ENCODE measurements around the gene ISYNA1.

The ISYNA1 gene

DNA sequence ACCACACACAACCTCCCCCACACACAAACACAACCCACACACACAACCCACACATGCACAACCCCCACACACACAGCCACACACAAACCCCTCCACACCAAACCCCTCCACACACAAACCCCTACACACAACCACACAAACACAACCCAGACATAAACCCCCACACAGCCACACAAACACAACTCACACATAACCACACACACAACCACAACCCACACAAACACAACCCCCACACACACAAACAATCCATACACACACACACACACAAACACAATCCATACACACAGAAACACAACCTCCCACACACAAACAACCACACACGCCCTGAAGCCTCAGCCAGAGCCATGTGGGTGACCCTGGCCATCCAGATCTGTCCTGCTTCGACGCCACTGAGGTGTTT, 30.0 kb upstream of the ISYNA1 start:
- no peak for DNase-seq (ENCODE audit: low spot score)

DNA sequence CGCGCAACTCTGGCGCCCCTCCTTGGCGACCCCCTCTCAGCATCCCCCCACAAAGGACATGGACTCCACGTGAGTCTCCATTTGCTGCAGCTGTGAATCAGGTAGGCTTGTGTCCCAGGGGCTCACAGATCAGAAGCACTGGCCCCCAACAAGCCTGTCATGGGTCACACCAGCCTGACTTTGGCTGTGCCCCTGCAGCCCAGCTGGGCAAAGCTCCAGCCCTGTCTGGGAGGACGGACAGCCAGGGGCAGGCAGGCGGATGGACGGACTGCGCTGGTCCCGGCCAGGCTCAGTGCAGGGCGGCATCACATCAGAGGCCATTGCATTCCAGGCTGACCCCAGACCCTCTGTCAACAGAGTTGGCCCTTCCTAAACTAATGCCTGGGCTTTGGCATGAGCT, 28.4 kb upstream of the ISYNA1 start:
- DNase-seq (ENCODE audit: low spot score) = no peak

DNA sequence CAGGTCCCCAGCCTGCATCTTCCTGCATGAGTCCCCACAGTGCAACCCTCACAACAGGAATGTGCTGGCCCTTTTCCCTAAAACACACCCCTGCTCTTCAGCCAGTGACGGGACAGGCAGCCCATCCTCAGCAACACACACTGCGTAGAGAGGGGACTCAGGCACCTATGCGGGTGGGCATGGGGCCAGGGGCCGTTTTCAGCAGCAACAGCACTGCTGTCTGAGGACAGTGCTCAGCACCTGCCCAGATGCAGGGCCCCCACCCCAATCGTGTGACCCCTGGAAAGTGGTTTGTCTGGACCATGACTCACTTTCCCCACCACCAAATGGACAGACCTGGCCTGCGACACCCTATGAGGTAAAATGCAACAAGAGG, 28.0 kb upstream of the ISYNA1 start:
- DNase-seq (ENCODE audit: low spot score) = no peak

DNA sequence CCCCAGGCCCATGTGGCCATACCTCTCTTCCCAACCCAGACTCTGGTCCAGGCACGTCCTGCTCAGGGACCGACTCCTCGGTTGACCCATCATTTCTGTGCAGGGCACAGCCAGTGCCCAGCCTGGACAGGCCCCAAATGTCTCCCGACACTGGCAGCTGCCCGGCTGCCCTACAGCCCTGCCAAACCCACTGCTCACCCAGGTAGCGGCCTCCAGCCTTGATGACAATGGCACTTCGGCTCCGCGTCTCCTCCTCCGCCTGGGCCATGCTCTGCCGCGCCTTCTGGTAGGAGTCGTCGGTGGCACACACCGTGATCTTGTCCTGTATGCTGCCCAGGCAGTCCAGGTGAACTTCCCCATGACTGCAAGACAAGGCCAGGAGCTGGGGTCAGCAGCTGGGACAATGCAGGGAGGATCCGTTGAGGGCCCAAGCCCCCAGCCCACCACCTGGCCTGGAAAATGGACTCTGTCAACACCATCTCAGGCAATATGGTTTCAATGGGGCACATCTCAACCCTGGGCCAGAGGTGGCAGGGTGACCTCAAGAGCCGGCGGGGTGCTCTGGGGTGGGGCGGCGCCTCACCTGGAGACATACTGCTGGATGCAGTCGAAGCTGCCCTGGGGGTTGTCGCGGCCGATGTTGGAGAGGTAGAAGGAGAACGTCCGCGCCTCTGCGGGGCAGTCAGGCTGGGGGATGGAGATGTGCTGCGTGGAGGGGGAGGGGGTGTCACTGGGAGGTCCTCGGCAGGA, 27.5 kb upstream of the ISYNA1 start:
- no peak for DNase-seq (ENCODE audit: low spot score)

DNA sequence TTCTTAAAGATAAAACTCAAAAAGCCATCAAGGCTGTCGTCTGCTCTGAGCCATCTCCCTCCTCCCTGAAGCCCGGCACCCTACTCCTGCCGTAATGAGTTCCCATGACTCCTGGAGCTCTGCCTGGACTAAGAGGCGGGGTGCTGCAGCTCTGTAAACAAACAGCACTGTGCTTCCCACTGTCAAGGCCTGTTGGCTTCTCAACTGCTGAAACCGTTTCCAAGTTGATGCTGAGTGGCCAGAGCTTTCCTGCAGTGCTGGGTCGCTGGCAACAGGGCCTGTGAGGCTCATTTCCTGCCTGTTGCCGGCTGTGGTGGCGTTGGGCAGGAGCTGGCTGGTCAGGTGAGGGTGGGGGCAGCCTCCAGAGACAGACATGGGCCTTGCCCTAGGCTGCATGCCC, 26.7 kb upstream of the ISYNA1 start:
- DNase-seq (ENCODE audit: low spot score) = no peak

DNA sequence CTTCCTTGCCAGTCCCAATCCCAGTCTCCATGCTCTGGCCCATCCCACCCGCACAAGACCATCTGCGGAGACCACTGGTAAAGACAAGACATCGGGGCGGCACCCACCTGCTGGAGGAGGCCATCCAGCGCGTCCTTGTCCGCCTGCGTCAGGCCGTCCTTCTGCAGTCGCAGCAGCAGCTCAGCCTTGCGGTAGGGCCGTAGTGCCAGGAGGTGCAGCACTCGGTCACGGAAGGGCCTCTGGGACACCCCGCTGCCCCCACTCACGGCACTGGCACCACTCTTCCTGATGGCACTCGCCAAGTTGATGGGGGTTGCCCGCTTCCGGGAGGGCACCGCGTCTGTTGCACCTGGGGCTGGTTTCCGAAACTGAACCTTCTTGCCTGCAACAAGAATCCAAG, 23.5 kb upstream of the ISYNA1 start:
- no peak for DNase-seq (ENCODE audit: low spot score)

DNA sequence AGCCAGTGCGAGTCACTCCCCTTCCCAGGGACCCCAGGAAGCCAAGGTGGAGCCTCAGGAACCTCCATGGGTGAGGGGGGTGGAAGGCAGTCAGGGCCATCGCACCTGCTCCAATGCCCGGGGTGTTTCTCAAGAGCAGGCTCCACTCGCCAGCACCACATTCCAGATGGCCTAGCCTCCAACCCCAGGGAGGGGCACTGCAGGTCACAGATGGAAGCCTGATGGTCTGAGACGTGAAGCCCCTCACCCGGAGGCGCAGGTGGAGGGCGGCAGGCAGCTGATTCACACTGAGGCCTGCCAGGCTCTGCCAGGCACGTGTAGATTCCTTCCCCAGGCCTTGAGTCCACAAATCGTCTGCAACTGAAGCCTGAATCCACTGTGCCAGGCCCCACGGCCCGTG, 23.0 kb upstream of the ISYNA1 start:
- DNase-seq (ENCODE audit: low spot score) = no peak

DNA sequence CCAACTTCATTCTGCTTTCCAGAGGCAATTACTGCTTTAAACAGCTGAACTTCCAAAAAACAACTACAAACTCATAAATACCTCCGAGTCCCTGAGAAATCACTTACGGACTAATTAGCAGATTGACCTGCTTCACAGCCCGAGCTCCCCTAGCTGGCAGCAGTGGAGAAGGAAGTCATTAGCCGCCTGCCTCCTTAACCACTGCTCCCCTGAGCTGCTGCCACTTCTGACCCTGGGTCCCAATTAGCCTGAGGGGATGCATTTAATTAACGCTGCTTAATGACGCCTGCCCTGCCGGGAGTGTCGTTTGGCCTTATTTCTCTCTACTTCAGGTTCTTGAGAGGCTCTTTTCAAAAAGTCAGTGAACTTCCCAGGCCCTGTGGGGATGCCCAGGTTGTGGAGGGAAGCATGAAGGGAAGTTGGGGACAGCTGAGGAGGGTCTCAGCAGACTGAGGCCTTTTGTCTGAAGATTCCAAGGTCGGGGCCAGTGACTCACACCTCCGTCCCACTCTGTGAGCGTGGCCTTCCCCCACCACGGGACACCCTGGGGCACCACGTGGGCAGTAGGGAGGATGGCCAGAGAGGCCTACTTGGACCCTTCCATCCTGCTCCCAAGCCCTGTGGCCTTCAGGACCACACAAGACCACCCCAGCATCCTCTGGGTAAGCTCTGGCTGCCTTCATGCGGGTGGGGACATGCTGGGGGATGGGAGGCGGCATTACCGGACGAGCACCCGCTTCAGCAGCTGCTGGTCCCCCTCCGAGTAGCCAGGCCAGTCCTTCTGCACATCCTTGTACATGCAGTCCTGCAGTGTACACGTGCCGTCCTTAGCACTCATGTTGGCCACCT, 19.8 kb upstream of the ISYNA1 start:
- no peak for DNase-seq (ENCODE audit: low spot score)

DNA sequence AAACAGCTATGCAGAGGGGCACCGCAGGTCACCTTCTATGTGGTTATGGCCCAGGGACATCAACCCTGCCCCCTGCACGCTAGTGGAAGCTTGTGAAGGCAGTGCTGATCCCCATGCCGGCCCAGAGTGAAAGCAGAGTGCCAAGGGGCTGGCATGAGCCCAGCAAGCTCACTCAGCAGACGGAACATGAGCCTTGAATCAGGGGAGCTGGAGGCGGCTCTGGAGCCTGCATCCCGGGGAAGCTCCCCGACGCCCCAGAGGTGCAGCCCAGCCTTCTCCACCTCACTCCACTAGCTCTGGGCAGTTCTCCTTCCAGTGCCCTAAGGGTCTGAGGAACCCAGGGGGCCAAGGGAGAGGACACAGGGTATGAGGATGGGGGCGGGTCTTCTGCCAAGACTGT, 19.0 kb upstream of the ISYNA1 start:
- DNase-seq (ENCODE audit: low spot score) = no peak

DNA sequence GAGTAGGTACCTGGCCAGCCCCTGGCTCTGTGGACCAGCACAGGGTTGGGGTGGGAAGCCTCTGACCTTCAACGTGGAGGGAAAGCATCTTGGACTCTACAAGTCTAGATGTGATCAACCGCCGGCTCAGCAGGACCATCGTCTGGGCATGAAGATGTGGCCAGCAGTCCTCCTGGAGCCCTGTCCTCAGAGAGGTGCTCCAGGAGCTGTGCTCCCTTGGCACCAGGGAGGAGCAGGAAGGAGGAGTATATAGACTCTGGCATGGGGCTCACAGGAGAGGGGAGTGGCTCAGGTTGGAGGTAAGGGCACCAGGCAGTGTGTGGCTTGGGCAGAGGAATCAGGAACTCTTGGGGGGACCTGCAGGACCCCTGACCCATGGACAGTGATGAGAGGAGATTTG, 18.3 kb upstream of the ISYNA1 start:
- DNase-seq (ENCODE audit: low spot score) = no peak

DNA sequence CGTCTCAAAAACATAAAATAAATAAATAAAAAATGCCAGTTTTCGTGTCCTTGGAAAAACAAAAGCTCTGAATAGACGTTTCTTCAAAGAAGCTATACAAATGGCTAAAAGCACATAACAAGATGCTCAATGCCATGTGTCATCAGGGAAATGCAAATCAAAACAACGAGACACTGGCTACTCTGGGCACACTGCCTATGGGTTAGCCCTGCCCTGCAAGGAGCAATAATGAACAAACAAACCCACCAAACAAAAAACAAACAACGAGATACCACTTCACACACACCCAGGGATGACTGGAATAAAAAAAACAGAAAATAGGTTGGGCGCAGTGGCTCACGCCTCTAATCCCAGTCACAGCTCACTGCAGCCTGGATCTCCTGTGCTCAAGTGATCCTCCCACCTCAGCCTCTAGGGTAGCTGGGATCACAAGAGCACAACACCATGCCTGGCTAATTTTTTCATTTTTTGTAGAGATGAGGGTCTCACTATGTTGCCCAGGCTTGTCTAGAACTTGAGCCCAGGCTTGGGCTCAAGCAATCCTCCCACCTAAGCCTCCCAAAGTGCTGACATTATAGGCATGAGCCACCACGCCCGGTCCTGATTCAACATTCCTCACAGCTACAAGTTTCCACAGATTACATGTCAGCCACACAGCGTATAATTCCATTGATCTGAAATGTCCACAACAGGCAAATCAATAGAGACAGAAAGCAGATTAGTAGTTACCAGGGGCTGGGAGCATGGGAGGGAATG, 15.5 kb upstream of the ISYNA1 start:
- no peak for DNase-seq (ENCODE audit: low spot score)

DNA sequence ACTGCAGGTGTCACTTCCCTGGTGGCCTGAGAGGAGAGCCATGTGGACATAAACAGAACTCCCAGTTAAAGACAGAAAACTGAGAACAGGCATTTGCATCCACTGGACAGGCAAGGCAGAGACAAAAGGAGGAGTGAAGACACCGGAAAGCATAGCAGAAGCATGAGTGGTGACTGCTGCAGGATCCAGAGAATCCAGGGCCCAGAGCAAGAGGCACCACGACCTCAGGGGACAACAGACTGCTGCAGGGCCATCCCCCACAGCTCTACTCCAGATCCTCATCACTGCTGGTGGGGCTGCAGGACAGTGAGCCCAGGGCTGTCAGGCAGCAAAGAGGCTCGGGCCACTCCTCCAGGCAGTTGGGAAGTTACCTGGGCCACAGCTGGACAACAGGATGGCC, 14.5 kb upstream of the ISYNA1 start:
- DNase-seq (ENCODE audit: low spot score) = no peak

DNA sequence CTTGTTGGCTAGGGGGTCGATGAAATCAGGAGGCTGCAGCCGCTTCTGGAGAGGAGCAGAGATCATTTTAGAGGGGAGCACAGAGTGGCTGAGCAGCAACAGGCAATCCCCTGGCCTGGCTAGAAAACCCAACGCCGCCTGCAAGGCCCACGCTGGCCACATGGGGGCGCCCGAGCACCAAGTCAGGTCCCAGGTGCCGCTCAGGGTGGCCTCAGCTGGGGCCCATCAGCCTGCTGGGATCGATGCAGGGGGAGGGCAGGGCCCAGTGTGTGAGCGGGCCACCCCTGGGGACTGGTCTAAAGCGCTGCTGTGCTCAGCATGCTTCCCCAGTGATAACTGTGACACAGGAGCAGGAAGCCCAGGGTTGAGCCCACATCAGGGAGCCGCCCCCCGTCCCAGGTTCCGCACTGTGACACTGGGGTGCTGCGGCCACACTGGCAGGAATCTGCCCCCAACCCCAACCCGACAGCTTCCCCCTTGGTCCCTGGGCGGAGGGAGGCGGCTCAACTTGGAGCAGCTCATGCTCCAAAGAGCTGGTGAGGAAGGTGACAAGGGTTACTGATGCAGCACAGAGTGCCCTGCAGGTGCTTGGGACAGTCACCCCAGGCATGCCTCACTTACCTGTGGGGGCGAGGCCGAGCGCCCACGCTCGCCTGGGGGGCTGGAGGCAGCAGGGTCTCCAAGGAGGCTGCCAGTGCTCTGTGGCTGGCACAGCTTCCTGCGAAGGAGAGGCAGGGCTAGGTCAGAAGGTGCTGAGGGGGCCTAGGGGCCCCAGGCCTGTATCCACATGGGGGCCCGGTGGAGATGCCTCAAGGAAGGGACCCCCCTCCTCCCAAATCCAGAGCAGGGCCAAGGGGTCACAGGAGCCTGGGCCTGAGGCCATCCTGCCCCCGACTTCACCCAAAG, 13.3 kb upstream of the ISYNA1 start:
- peak; percentile 89 for DNase-seq (ENCODE audit: low spot score)

DNA sequence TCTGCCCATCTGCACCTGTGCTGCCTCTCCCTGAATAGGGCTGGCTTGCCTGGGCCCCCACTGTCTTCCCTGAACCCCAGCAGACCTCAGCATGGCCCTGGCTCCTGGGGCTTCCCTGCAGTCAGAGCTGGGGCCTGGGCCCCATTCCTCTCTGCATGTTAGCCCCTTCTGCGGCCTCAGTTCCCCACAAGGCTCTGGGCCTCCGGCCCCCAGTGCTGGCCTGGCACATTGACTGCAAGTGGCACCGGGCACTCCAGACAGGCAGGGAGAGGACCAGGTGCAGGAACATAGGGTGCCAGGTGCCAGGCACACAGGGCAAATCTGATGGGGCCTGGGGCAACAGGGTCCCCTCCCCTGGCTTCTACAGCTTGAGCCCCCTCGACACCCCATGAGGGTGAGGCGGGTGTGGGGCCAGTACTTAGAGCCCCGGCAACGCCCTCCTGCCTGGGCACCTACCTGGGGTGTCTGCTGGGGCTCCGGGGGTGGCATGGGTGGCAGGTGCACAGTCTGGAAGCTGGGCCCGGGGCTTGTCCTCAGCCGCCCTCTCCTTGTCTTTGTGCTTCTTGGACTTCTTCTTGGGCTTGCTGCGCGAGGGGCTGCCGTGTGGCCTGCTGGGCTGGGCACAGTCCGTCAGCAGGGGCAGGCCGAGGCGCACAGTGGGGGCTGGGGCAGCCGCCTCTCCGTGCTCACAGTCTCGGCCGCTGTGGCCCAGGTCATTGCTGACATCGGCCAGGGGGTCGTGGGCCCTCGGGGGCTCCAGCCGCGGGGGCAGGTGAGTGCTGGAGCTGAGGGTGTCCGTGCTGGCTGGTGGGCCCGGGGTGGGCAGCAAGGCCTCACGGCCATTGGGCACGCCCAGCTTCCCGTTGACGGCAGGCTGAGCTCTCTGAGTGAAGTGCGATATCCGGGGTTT, 12.3 kb upstream of the ISYNA1 start:
- DNase-seq (ENCODE audit: low spot score) = no peak

DNA sequence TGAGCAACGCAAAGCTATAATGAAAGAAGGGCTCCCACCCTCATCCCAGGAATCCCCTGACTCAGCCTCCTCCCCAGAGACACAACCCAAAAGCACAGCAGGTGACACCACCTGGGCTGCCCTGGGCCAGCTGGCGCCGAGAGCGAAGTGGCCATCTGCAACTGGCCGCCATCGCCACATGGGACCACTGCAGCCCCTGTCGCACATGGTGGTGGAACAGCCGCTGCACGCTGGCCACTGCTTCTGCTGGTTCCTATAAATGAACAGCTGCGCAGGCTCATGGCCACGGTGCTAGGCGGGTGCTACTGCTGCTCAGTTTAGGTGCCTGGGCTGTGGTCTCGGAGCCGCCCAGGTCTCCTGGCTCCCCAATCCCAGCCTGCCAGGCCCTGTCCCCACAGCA, 11.6 kb upstream of the ISYNA1 start:
- no peak for DNase-seq (ENCODE audit: low spot score)

DNA sequence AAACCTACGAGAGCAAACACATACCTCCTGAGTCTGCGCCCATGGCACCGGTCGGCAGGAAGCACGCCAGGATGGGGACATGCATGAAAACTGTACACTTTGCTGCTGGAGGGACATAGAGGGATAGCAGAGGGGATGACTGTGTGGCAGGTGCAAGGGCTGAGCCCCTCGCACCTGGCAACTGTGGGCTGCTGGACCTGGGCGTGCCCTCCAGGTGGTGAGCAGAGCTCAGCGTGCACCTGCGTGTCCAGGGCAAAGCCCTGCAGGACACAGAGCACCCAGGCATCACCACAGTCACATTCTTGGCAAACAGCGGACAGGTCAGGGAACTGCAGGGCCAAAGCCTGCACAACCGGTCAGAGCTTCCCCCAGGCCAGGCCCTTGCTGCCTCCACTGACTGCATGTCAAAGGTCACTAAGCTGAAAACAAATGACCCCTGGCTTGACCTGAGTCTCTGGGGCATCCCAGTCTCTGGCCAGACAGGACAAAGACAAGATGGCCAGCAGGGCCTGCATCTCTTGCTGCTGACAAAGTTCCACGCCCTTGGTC, 9.0 kb upstream of the ISYNA1 start:
- DNase-seq (ENCODE audit: low spot score) = no peak

DNA sequence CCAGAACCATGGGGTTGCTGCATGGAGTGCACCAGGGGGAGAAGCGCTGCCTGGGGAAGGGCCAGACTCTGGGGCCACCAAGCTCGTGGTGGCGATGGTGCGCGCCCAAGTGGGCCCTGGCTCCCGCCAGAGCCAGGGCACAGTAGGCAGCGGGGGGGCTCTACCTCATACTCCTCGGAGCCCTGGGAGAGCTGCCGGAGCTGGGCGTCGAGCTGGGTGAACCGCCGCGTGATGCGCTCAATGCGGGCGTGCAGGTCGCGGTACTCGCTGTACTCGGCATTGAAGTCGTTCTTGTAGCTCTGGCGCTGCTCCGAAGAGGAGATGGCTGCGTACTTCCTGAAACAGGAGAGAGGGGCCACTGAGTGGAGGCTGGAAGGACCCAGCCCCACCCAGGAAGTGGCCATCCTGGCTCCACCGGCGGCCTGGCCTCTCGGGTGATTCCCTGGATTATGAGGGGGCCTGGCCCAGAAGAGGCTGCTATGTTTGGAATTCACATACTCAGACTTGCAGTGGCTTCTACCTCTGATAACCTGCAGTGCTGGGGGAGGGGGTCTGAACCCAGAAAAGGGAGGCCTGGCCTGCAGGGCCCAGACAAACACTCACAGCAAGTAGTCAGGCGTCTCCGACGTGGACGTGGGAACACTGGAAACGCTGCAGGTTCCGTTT, 8.3 kb upstream of the ISYNA1 start:
- no peak for DNase-seq (ENCODE audit: low spot score)

DNA sequence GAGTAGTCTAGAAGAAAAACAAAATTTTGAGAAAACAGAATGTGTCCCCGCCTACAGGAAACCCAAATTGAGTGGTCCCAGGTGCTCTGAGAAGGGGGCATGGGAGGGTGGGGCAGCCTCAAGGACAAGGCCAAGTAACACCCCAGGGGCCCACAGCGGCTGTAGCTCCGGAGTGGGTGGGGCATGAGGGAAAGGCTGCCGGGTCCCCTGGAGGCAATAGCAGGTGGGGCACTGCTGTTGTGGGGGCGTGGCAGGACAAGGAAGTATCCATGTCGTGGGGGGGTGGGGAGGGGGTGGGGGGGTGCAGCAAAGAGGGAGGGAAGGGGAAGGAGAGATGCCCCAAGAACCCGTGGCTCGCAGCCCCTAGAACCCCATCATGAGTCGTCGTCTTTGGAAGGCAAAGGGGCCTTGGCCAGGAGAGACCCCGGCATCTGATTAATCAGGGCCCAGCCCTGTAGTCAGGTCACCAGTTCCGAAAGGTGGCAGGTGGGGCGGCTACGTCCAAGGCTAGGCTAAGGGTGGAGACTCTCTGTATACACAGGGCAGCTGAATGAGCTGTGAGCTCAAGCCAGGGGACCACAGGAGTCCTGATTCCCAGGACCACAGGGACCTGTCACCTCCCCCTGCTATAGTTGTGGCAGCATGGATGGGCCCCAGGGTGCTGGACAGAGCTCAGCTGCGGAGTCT, 7.5 kb upstream of the ISYNA1 start:
- DNase-seq (ENCODE audit: low spot score) = no peak

DNA sequence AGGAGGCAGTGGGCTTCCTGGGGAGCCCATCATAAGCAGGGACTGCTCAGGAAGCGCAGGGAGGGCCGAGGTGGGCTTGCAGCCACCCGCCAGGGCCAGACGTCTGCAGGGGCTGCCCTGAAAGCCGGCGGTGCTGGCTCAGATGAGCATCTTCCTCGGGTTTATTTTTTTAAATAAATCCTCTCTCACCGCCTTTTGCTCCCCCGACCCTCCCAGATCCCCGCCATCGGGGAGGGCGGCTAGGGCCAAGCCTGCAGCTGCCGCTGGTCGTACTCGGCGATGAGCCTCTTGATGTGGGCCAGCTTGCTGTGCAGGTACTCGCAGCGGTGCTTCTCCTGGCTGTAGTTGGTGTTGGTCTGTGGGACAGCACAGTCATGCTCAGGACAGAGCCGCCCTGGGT, 6.6 kb upstream of the ISYNA1 start:
- no peak for DNase-seq (ENCODE audit: low spot score)
